ENCODE measurements around the gene SPTBN4.

The SPTBN4 gene

DNA sequence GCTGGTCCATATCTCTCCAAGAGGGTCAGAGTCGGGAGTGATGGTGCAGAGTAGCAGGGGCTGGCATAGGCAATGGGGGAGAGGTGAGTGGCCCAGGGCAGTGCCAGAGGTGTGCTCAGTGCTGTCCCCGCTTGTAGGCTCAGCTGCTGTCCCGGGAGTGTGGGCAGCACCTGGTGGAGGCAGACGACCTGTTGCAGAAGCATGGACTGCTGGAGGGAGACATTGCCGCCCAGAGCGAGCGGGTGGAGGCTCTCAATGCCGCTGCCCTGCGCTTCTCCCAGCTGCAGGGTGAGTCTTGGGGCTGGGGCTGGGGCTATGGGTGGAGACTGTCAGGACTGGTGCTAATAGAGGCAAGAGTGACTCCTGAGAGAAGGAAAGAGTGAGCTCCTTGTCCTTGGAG lies 39.3 kb downstream of the SPTBN4 start (continued):
- TF ChIP-seq, protein P1, sequence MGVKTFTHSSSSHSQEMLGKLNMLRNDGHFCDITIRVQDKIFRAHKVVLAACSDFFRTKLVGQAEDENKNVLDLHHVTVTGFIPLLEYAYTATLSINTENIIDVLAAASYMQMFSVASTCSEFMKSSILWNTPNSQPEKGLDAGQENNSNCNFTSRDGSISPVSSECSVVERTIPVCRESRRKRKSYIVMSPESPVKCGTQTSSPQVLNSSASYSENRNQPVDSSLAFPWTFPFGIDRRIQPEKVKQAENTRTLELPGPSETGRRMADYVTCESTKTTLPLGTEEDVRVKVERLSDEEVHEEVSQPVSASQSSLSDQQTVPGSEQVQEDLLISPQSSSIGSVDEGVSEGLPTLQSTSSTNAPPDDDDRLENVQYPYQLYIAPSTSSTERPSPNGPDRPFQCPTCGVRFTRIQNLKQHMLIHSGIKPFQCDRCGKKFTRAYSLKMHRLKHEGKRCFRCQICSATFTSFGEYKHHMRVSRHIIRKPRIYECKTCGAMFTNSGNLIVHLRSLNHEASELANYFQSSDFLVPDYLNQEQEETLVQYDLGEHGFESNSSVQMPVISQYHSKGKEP (tag by site-specific recombination; IDR thresholded peaks at IDR 0.05), result no peak
- TF ChIP-seq EGR2 (tag by site-specific recombination; IDR thresholded peaks at IDR 0.05; ENCODE audit: low read depth), result no peak
- no peak for TF ChIP-seq KLF17 (tag by site-specific recombination; IDR thresholded peaks at IDR 0.05)
- no peak for TF ChIP-seq ZNF274 (IDR thresholded peaks at IDR 0.05; ENCODE audit: low read length)
- TF ChIP-seq ZNF274 (tag by site-specific recombination; IDR thresholded peaks at IDR 0.05; ENCODE audit: borderline replicate concordance), result 0 out of 2 replicates have a peak, but pooled peaks have one; percentile 10

DNA sequence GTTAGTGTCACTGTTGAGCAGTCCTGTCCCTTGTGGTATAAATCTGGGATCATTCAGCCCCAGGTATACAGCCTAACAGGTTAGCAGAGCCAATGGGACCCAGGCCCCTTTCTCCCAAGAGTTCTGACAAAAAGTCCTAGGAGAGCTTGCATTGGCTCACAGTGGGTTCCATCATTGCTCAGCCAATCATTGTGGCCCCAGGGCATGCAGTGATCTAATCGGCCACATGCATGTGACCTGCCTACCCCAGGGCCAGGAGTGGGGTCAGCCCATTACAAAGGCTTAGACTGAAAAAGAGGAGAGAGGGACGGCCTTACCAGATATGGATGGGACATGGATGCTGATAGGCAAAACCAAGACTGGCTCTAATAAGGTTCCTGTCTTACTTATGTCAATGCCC lies 41.1 kb downstream of the SPTBN4 start:
- Histone ChIP-seq H3K36me3 (ENCODE audit: control insufficient read depth in 2 of 2, insufficient read depth in 1 of 2, low read length in 2 of 2) (no peaks in the 10 kb centered on the region; a peak in 1 of 3 replicates), H3K9me3 (ENCODE audit: control insufficient read depth, insufficient read depth, low read depth, low read length) (no peaks in the 10 kb centered on the region), H3K27ac (ENCODE audit: extremely low read depth, low read depth, low read length) (no peak overlapping the region), H3K4me1 (ENCODE audit: control insufficient read depth, insufficient read depth, low read length) (no peaks in the 10 kb centered on the region), H3K4me3 (ENCODE audit: low read depth, low read length) (no peak overlapping the region)
- TF ChIP-seq GLIS1 (tag by site-specific recombination; IDR thresholded peaks at IDR 0.05) (no peak), EGR2 (tag by site-specific recombination; IDR thresholded peaks at IDR 0.05; ENCODE audit: low read depth) (no peak), ZNF239 (tag by site-specific recombination; IDR thresholded peaks at IDR 0.05) (no peak), ZBTB20 (tag by site-specific recombination; IDR thresholded peaks at IDR 0.05) (no peak), RBAK (tag by site-specific recombination; IDR thresholded peaks at IDR 0.05) (no peak), ZNF48 (tag by site-specific recombination; IDR thresholded peaks at IDR 0.05) (no peak)
- TF ChIP-seq, protein P2, sequence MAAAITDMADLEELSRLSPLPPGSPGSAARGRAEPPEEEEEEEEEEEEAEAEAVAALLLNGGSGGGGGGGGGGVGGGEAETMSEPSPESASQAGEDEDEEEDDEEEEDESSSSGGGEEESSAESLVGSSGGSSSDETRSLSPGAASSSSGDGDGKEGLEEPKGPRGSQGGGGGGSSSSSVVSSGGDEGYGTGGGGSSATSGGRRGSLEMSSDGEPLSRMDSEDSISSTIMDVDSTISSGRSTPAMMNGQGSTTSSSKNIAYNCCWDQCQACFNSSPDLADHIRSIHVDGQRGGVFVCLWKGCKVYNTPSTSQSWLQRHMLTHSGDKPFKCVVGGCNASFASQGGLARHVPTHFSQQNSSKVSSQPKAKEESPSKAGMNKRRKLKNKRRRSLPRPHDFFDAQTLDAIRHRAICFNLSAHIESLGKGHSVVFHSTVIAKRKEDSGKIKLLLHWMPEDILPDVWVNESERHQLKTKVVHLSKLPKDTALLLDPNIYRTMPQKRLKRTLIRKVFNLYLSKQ (tag by site-specific recombination; IDR thresholded peaks at IDR 0.05; ENCODE audit: borderline replicate concordance), result no peak
- ChIA-PET CTCF (interaction anchor here (0.5 to 0.9 kb wide), 3 partner anchors 12 to 1007 kb away, joined by 3 read pairs; no protein-coding TSS in a partner anchor), POLR2A (interaction anchor here (0.7 kb wide), 1 partner anchor 87 kb away, joined by 3 read pairs; no protein-coding TSS in a partner anchor)

- TF ChIP-seq REPIN1 (tag by site-specific recombination; IDR thresholded peaks at IDR 0.05; ENCODE audit: low read depth), result peak; percentile 96
- TF ChIP-seq TSHZ1 (tag by site-specific recombination; IDR thresholded peaks at IDR 0.05; ENCODE audit: borderline replicate concordance), result peak; percentile 28; the same call in 1 of the 2 replicates
- no peak for TF ChIP-seq PRDM2 (tag by site-specific recombination; IDR thresholded peaks at IDR 0.05; ENCODE audit: borderline replicate concordance)
- no peak overlapping the region for H3K4me3 ChIP-seq (ENCODE audit: low read depth, low read length)
- no peaks in the 10 kb centered on the region for H3K9me3 ChIP-seq (ENCODE audit: control insufficient read depth, insufficient read depth, low read depth, low read length)
- no peaks in the 10 kb centered on the region for H3K4me1 ChIP-seq (ENCODE audit: control insufficient read depth, insufficient read depth, low read length)
- POLR2A ChIA-PET, result interaction anchor here (0.6 to 1.5 kb wide), 2 partner anchors 83 to 112 kb away, joined by 3 to 10 read pairs; partner anchors contain the start of gene SERTAD1
- H3K27ac ChIP-seq (ENCODE audit: extremely low read depth, low read depth, low read length), result no peak overlapping the region
- CTCF ChIA-PET, result interaction anchor here (1.0 to 2.6 kb wide), 3 partner anchors 11 to 204 kb away, joined by 3 to 9 read pairs (median 3); partner anchors contain the start of gene BLVRB
- no peaks in the 10 kb centered on the region; a peak in 1 of 3 replicates for H3K36me3 ChIP-seq (ENCODE audit: control insufficient read depth in 2 of 2, insufficient read depth in 1 of 2, low read length in 2 of 2)
Measured at GRCh38 chr19:40508739-40509260, 42.0 kb downstream of the SPTBN4 start.

Measured in HEK293 (cell line).